Spinal cord (tissue), 10 donors: ENCODE measurements around the gene ERC1. TPM values are rescaled to one million over a fixed set of nuclear protein-coding genes. Genes with fewer than 3 reads are reported as not detected.
A peak's percentile ranks its signal among the peaks of the same experiment; 100 is the strongest.

Source experiments
- DNase-seq, 6 donors: peaks; one replicate each; pipeline versions ENCODE4 v3.0.0 to v3.0.0-alpha.2; 2013 to 2015; ENCODE audit warnings: low spot score in 6 of 6, low read depth in 4 of 6
- H3K27ac ChIP-seq: one replicate; pipeline ENCODE4 v1.5.1; 2013; ENCODE audit warnings: low read depth, low read length, control low read depth
- H3K27me3 ChIP-seq: one replicate; pipeline ENCODE4 v1.6.1; 2013; ENCODE audit warnings: low read length; ENCODE audit not compliant: control insufficient read depth, insufficient read depth
- H3K36me3 ChIP-seq: one replicate; pipeline ENCODE4 v1.6.1; 2013; ENCODE audit warnings: low read length; ENCODE audit not compliant: control insufficient read depth, insufficient read depth
- H3K4me1 ChIP-seq: one replicate; pipeline ENCODE4 v1.6.1; 2013; ENCODE audit warnings: low read length; ENCODE audit not compliant: control insufficient read depth, insufficient read depth
- H3K4me3 ChIP-seq: one replicate; pipeline ENCODE4 v1.5.1; 2013; ENCODE audit warnings: low read depth, low read length, control low read depth
- H3K9me3 ChIP-seq: one replicate; pipeline ENCODE4 v1.6.1; 2013; ENCODE audit warnings: low read length; ENCODE audit not compliant: control insufficient read depth, insufficient read depth
- WGBS: methylation state at CpG from one replicate; pipeline ENCODE4 v1.1.5; 2013; ENCODE audit warnings: missing lambda C conversion rate; ENCODE audit not compliant: insufficient coverage; 5-methylcytosine and 5-hydroxymethylcytosine counted together
- polyA plus RNA-seq, 2 donors: library from polyadenylated mRNA; unstranded; fragments of 120-200 nt; gene quantifications; one replicate each; pipeline ENCODE4 v1.2.1, GENCODE V29; 2013; ENCODE audit not compliant: insufficient read length in 2 of 2
- total RNA-seq, 2 donors: library from RNA; depleted of rRNA in 1 of 2; stranded (reverse); fragments of 120-200 nt in 1 of 2; fragments of >200 nt in 1 of 2; gene quantifications; one replicate each; pipeline versions ENCODE4 v1.2.3 to v1.2.4, GENCODE V29; 2013 to 2014
- donor health status: healthy.

ERC1 gene
- total and polyA plus RNA-seq, 4 donors, result 44.3 to 75.5 (median 47.9) TPM

DNA sequence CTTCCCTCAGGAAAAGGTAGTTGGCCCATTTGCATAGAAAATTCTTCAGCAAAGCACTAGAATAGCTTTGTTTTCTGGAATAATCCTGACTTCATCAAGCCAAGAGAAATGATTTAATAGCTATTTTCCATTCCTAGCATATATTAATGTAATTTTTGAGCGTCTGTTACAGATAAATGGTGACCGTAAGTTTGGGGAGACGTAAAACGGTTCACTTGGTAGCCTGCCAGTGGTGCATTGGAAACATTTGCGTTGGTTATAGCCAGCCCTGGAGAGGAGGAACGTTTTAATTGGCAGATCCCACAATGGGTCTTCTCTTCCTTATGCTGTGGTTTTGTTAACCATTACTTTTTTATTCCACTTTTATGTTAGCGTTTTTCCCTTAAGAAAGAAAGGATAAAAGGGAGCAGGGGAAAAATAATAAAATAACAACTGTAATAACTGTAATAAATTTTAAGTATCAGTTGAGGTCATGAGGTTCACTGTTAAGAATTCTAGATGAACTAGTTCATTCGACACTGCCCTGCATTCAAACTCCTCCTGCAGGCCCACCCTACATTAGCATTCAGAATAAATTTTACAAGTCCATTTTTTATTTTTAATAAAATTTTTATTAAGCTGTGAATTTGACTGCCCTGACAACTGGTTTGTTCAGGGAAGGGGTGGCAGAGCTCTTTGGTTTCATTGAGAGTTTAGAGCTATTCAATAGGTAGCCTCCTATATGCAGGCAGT lies 300.7 kb downstream of the ERC1 start:
- no peaks in the 10 kb centered on the region for H3K36me3 ChIP-seq
- H3K27me3 ChIP-seq, result no peaks in the 10 kb centered on the region
- no peak overlapping the region for H3K27ac ChIP-seq
- no peaks in the 10 kb centered on the region for H3K9me3 ChIP-seq
- H3K4me1 ChIP-seq, result no peaks in the 10 kb centered on the region
- 51% methylated on average over 3 of the region's 8 CpGs for WGBS
- H3K4me3 ChIP-seq, result no peak overlapping the region
- DNase-seq, result peak in 2 of 6 donors; percentile 66

DNA sequence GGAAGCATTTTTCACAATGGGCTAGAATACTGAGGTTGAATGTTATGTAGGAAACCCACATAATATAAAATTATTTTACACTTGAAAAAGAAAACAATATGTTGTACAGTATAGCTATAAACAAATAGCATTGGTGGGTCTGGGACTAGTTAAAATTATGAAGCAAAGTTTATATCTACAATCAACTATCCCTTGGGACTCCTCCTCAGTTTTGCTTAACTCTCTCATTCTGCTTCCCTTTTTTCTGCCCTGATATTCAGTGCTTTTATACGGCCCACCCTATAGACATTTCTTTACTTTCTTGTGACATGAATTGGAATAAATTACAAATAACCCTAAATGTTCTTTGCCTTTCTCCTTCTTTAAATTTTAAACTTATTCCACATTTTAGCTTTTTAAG lies 302.9 kb downstream of the ERC1 start:
- no CpG with 5 or more reads among the region's 1 CpG for WGBS
- Histone ChIP-seq H3K4me1 (no peaks in the 10 kb centered on the region), H3K27me3 (no peaks in the 10 kb centered on the region)

GRCh38 chr12:1297206-1297605 lies 306.2 kb downstream of the ERC1 start:
- no CpG with 5 or more reads among the region's 3 CpGs for WGBS
- Histone ChIP-seq H3K27ac (no peak overlapping the region), H3K9me3 (no peaks in the 10 kb centered on the region), H3K27me3 (no peaks in the 10 kb centered on the region), H3K4me3 (no peak overlapping the region), H3K36me3 (no peaks in the 10 kb centered on the region), H3K4me1 (no peaks in the 10 kb centered on the region)
- no peak for DNase-seq

More for the DNA sequence above, 302.9 kb downstream of the ERC1 start:
- no peaks in the 10 kb centered on the region for H3K9me3 ChIP-seq
- no peak for DNase-seq
- no peak overlapping the region for H3K27ac ChIP-seq
- H3K36me3 ChIP-seq, result no peaks in the 10 kb centered on the region
- no peak overlapping the region for H3K4me3 ChIP-seq

DNA sequence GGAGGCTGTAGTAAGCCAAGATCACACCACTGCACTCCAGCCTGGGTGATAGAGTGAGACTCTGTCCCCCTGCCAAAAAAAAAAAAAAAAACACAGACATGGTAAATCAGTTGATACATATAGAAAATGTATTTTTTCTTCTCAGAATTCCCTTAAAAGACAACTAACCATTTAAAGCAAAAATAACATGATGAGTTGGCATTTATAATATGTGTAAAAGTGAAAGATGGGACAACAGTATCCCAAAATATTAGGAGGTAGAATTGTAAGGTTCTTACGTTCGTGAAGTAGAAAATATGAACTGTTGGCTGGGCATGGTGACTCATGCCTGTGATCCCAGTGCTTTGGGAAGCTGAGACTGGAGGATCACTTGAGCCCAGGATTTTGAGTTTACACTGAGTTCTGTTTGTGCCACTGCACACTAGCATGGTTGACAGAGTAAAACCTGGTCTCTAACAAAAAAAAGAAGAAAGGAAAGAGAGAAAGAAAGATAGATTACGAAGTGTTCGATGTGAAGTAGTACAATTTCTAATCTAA lies 306.7 kb downstream of the ERC1 start:
- DNase-seq, result no peak
- Histone ChIP-seq H3K27me3 (no peaks in the 10 kb centered on the region), H3K27ac (no peak overlapping the region), H3K9me3 (no peaks in the 10 kb centered on the region), H3K4me3 (no peak overlapping the region), H3K4me1 (no peaks in the 10 kb centered on the region), H3K36me3 (no peaks in the 10 kb centered on the region)
- 100% methylated on average over 2 of the region's 4 CpGs for WGBS

- H3K36me3 ChIP-seq, result no peaks in the 10 kb centered on the region
- no peaks in the 10 kb centered on the region for H3K9me3 ChIP-seq
- no peak overlapping the region for H3K4me3 ChIP-seq
- H3K27me3 ChIP-seq, result no peaks in the 10 kb centered on the region
- DNase-seq, result no peak
- no peaks in the 10 kb centered on the region for H3K4me1 ChIP-seq
- no peak overlapping the region for H3K27ac ChIP-seq
- no CpG with 5 or more reads among the region's 2 CpGs for WGBS
Measured at GRCh38 chr12:1300460-1300859, 309.4 kb downstream of the ERC1 start.

DNA sequence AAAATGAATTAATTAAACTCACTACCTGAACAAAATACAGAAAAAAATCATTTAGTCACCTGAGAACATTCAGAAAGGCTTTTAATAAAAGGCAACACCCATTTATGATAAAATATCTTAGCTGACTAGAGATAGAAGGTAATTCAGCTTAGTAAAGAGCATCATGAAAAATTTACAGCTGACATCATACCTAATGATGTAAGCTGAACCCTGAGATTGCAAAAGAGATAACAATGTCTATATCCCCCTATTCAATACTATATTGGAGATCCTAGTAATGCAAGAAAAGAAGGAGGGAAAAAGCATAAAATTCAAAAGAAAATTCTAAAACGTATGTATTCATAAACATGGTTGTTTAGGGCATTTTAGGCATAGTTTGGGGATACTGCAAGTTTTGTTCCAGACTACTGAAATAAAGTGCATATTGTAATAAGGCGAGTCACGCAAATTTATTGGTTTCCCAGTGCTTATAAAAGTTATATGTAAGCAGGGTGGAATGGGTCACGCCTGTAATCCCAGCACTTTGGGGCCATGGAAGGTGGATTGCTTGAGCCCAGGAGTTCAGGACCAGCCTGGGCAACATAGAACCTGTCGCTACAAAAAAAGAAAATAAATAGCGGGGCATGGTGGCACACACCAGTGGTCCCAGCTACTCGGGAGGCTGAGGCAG lies 311.3 kb downstream of the ERC1 start:
- Histone ChIP-seq H3K9me3 (no peaks in the 10 kb centered on the region), H3K4me1 (no peaks in the 10 kb centered on the region), H3K27ac (no peak overlapping the region), H3K27me3 (no peaks in the 10 kb centered on the region), H3K4me3 (no peak overlapping the region), H3K36me3 (no peaks in the 10 kb centered on the region)
- 71% methylated on average over 7 of the region's 7 CpGs for WGBS
- DNase-seq, result no peak

- Histone ChIP-seq H3K4me3 (no peak overlapping the region), H3K9me3 (no peaks in the 10 kb centered on the region), H3K27ac (no peak overlapping the region), H3K4me1 (peaks cover under 1% of the 10 kb centered on the region), H3K36me3 (no peaks in the 10 kb centered on the region), H3K27me3 (no peaks in the 10 kb centered on the region)
- no peak for DNase-seq
- 93% methylated on average over 2 of the region's 3 CpGs for WGBS
Measured at GRCh38 chr12:1305063-1305434, 314.0 kb downstream of the ERC1 start.

DNA sequence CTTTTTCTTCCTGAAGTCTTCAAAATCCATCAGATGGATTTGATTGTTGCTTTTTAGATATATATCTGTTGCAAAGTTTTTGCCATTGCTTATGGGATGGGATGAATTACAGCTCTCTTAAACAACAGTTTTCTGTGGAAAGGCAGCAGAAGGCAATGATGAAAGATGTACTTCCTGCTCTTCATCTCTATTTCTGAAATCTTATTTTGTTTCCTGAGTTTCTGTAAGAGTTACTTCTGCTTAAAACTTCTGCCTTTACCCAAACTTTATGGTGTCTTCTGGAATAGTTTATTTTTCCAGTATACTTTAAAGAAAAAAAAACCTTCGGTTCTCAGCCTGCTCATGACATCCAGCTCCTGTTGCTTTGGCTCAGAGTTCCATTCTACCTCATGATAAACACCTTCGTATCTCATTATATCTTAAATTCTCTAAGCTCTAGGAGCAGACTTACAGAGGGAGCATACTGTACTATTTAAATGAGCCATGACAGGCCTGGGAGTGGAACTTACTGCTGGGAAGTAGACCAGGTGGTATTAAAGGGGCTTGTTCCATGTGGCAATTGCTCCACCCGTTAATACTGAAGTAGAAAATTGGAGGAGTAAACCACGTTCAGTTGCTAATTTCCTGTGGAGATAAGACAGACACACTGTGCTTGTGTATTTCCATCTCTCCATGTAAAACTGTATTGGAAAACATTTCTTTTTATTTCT lies 314.9 kb downstream of the ERC1 start:
- peak in 1 of 6 donors; percentile 19 for DNase-seq
- Histone ChIP-seq H3K9me3 (no peaks in the 10 kb centered on the region), H3K27me3 (no peaks in the 10 kb centered on the region), H3K4me3 (no peak overlapping the region), H3K36me3 (no peaks in the 10 kb centered on the region), H3K4me1 (peaks cover 3% of the 10 kb centered on the region), H3K27ac (no peak overlapping the region)
- 40% methylated on average over 1 of the region's 4 CpGs for WGBS

DNA sequence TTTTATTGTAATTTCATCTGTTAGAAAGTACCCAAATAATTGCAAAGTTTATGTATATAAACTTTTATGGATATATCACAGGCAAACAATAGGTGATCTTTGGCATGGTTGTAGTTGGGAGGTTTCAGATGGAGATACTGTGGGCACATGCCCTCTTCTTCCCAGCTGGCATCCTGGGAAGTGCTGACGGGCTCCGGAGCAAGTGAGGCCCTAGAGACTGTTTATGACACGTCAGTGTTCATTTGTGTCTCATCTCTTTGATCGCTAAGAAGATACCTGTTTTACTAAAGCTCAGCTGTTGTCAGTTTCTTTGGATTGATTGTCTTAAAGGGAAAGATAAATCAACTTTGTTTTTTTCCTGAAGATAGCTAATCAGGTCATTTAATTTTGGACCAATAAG lies 315.8 kb downstream of the ERC1 start:
- Histone ChIP-seq H3K27me3 (no peaks in the 10 kb centered on the region), H3K4me1 (peaks cover 3% of the 10 kb centered on the region), H3K4me3 (no peak overlapping the region), H3K27ac (no peak overlapping the region), H3K36me3 (no peaks in the 10 kb centered on the region), H3K9me3 (no peaks in the 10 kb centered on the region)
- 51% methylated on average over 4 of the region's 4 CpGs for WGBS
- no peak for DNase-seq
